ENCODE data around the gene PDE5A.
"Not testable (repeated sequence)": the region's sequence is repeated elsewhere in the genome, so short reads cannot be mapped to it uniquely, and the experiment has no call there.

Gene PDE5A

DNA sequence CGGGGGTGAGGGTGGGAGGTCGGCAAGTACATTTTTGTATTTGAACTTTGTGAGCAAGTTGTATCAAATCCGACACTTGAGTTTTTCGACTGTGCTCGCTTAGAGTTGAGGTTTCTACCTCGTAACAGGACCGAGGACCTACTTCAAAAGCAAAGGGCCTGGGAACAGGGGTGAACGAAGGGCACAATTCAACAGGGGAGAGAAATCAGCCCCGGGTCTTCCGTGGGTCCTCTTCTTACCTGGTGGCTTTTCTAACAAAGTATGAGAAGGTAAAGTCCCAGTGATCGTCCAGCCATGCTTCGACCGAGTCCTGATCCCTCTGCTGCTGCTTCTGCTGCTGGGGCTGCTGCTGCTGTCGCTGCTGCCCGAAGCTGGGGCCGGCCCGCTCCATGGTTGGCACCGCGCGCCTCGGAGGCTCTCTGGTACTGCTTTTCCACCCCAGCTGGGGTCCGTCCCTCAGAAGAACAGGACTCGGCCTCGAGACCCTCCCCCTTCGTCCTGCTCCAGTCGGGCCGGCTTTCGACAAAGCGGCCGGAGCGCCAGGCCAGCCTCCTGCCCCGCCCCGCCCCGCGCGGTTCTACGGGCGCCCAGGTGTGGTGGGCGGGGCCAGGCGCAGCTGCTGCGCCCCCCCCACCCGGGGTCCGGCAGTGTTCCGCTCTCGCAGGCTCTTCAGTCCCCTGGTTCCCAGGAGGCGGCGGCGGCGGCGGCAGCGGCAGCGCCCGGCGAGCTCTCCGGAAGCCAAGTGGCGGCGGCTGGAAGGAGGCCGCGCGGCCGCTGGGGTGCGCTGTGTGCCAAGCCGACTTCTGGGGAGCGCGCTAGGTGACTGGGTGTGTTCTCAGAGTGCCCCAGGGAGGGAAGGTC lies at the start of gene PDE5A:
Gene PDE5A, minus strand, starts transcription at position 524 of the 861 bp plus-strand sequence. Its CDS starts 133 bp downstream, at position 391.
- no peak for FAIRE-seq

DNA sequence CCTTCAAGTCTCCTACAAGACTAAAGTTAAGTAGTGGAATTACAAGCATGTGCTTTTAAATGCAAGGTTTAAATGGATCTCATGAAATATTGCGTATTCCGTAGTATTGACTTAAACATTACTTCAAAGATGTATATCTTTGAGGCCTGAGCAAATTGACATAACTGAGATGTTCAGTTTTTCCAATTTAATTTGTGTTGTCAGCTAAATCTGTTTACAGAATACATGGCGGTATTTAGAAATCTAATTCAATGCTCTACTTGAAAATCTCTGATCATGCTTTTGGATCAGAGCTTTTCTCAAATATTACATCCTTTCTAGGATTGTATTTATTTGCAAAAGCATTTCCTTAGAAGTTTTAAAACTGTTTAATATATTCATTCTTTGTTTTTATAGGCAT lies 47.5 kb upstream of the PDE5A start:
- no peak for FAIRE-seq

DNA sequence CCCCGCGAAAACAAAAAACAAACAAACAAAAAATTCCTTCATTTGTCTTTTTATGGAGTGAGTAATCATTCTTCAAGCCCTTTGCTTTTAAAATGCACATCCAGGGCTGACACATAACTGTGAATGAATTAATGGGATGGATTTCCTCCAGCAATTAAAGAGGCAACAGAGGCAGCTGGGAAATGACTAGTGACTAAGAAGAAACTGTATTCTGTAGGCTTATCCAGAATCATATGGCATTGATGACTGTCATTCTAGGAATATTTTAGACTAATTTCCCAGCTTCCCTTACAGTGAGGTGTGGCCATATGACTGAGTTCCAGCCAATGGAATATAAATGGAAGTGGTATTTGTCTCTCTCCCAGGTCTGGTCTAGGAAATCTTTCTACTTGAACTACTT lies 46.8 kb upstream of the PDE5A start:
- no peak for FAIRE-seq

DNA sequence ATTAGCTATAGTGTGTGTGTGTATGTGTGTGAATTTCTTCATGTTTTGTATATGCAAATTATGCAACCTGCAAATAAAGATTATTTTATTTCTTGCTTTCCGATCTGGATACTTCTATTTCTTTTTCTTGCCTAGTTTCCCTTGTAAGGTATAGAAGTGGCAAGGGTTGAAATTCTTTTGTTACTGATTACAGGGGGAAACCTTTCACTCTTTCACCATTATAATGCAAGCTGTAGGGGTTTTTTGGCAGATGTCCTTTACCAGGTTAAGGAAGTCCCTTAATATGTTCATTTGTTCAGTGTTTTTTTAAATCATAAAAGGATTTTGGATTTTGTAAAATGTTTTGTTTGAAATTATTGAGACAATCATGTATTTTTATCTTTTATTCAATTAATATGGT lies 44.3 kb upstream of the PDE5A start:
- FAIRE-seq = no peak

DNA sequence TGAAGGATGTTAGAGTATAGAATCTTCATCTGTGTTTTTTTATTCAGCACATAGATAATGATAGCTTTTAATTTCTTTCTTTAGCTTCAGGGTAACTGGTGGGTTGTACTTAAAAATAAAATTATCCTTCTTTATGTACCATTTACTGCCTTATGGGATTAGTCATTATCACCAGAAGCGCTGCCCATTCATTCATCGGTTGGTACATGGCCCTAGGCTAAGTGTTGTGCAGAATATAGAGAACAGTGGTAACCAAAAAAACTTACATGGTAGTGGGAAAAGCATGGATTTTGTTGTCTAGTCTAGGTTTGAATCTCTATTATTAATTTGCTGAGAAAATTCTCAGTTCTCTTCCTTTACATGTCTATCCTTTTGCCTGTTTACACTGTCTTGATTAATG lies 43.5 kb upstream of the PDE5A start:
- FAIRE-seq = no peak

DNA sequence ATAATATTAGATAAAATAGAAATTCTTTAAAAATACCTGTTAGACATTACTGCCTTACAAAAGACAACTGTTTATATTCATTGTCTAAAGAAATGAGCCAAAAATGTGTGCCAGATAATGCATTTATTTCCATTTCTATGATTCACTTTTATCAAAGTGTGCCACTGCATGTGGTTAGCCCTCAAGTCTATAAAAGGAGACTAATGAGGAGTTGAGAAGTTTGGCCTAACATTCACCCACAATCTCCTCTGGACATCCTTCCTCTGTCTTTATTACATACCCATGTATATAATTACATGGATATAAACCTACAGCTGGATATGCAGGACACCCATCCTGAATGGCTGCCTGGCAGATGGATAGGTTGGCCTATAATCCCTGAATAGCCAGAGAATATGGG lies 42.6 kb upstream of the PDE5A start:
- FAIRE-seq = no peak

DNA sequence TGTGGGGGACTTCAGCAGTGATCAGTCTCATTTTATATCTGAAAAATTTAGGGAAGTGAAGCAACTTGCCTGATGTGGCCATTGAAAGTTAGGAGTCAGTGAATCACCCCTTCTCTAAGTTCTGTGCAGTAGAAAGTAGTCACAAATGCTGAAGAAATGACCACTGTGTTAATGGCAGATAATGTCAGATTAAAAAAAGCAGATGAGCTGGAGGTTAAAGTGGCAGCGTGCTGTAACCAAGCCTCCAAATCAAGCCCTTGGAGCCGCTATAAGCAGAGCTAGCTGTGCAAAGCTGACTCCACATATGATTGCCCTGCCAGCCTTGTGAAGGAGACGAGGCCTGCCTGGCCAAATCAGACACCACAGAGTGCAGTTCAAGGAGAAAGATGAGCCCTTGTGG lies 39.2 kb upstream of the PDE5A start:
- no peak for FAIRE-seq

DNA sequence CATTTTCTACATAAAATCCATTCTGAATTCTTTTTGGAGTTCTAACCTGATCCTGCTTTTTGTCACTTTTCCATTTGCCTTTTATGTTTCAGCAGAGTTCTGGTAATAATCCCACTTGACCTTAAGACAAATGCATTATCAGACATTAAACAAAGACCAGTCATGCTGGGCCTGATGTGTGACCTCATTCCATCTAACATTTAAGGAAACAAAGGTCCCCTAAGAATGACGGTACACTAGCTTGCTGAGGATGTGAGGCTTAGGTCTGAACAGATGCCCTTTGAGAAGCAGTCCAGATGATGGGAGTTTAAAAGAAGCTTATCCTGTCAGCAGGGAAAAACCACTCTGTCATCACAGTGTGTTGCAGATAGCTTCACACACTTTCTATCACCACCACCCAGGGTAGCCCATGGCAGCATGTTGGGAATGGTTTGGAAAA lies 38.1 kb upstream of the PDE5A start:
- peak; percentile 99 for FAIRE-seq

DNA sequence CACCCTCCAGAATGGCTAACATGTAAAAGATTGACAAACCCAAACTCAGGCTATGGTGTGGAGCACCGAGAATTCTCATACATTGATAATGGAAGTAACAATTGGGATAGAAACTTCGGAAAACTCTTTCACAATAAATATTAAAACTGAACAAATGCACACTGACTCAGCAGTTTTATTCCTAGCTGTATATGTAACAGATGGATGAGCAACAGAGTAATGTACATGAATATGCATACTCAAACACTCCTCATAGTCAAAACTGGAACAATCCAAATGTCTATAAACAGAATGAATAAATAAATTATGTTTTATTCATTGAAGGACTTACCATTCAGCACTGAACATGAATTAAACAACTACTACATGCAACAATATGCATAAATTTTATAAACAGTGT lies 37.1 kb upstream of the PDE5A start:
- FAIRE-seq = no peak

DNA sequence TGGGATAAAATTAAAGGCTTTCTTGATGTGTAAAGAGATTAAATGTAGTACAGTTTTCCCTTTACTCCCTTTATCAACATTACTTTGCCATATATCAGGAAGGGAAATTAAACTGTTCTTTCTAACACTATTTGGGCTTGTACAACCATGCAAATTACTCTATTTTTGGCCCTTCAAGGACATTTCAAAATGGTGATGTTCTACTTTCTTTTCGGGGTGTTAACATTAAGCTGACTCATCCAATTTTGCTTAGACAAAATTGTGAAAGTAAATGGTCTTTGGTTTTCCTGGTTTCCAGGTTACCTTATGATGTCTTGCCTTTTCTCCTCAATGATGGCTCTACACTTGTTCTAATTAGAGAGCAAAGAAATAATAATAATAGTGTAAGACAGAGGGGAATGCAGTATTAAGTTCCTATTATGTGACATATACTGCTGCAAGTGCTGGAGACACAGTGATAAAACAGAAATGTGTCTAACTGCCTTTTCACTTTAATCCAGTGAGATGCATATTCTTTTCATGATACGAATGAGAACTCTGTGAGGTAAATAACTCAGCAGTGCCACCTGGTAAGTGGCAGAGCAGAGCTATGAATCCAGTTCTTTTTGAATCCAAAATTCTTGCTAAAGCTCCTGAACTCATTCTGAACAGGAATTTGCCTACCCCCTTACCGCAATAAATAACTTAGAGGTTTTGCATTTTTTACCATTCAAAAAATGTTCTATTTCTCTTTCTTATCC lies 35.7 kb upstream of the PDE5A start:
- FAIRE-seq = no peak

DNA sequence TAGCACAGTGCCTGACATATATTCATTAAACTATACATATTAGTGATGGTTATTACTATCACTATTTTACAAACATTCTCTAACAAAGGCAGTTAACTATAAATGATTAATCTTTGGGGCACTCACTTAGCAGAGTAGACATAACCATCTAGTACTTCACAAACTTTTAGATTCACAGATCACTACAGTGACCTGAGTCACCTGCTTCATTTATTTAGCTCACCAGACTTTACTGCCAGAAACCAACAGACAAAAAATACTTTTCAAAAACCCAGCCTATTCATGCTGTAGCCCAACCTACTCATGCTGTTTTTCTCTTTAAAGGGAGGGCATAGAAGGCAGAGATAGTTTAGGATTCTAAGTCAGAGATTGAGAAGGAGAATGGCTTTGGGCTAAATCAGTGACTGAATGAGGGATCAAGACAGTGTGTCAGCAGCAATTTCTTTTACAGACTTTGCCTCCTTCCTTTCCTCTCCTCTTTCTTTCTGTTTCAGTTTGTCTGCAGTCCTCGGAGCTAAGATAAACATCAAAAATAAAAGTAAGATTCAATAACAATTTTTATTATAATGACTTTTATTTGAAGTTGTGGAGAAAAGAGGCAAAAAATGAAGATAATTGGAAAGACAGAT lies 34.7 kb upstream of the PDE5A start:
- peak; percentile 61 for FAIRE-seq

DNA sequence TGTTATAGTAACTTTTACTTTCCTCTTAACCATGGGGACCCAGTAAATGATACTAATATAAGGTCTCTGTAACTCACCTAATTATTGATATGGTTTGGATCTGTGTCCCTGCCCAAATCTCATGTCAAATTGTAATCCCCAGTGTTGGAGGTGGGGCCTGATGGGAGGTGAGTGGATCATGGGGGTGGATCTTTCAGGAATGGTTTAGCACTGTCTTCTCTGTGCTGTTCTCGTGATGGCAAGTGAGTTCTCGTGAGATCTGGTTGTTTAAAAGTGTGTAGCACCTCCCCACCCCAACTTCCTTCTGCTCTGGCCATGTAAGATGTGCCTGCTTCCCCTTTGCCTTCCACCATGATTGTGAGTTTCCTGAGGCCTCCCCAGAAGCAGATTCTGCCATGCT lies 34.0 kb upstream of the PDE5A start:
- not testable (repeated sequence) for FAIRE-seq

DNA sequence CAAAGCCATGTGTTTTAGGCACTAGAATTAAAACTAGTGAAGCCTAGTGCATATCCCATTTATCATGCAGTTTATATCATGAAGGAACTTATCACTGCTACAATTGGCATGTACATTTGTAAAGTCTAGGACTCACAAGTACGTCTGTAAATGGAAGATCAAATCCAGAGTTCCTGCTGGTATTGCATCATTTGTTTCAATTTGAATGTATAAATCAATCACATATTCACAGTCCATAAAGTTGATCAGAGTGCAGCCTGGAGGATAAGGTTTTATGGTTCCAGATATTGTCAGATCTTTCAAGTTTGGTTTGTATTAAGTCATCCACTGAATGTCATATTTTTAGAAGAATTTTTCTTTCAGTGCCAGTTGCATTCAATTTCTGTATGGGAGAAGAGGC lies 32.6 kb upstream of the PDE5A start:
- no peak for FAIRE-seq

DNA sequence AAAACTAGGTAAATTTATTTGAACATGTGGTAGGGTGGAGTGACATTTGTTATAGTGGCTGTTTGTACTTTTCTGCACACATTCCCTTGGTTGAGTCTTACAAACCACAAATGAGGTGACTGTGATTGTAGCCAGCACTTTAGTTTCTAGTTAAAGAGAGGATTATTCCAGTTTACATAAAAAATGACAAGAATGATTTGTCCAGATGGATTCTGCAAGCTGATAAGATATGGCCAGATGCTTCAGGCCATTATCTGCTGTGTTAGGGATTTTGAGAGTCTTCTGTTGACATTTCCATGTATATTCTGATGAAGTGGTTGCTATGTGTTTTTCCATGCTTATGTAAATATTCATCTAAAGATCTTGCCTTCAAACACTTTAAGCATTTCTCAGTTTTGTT lies 31.0 kb upstream of the PDE5A start:
- FAIRE-seq = no peak

DNA sequence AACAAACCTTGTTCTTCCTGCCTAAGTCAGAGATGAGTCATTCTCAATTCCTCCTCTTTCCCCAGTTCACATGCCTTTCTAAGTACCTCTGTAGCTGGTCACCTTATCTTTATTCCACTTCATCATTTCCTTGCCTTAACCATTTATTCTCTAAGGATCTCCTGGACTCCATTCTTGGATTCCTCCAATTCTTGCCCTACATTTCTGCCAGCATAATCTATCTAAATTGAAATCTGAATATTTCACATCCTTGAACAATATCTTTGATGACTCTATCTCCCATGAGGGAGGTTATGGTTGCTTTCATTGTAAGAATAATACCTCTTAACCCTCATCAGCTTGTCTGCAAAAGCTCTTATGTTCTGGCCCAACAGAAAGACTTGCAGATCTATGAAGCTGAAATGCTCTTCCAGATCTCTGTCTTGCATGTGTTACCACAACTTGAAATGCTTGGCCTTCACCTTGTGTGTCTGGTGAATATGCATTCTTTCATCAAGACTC lies 28.6 kb upstream of the PDE5A start:
- no peak for FAIRE-seq

DNA sequence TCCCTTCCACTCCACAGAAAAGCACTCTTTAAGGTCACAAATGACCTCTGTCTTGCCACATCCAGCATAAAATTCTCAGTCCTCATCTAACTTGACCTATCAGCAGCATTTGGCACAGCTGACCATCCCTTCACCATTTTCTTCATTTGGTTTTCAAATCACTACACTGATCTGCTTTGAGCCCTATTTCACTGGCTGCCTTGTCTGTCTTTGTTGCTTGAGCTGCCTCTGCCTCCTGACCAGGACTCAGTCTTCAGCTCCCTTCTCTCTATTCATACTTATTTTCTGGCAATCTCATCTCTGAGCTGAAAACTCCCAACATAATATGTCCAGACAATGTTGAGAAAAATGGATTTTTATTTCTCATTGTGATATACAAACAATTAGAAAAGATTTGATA lies 27.7 kb upstream of the PDE5A start:
- no peak for FAIRE-seq

DNA sequence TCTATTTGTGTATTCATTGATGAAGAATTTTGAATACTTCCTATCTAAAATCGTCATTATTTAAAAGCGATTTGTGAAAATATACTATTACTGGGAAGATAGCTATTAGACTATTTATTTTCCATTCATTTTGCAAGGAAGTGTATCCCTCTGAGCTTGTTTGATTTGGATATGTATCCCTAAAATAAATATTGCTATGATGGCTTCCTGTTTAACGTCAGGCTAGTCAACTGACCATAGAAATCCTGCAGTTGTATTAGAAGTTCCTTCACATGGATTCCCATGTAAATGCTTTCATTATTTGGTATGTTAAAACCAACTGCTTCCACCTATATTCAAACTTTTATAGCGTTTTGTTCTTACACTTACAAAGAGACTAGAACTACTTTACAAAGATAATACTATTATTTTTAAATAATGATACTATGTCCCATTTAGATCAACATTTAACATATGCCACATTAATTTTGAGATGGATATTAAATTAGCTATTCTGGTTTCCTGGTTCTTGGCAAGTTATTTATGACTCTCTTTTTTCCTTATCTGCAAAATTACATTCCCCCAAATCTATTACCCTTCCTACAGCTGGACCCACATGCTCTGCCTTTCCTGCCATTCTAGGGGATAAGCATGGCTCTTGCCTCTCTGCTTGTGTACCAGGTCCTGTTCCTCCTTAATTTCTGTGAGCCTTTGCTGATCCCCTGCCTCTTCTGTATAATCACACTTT lies 26.7 kb upstream of the PDE5A start:
- no peak for FAIRE-seq

DNA sequence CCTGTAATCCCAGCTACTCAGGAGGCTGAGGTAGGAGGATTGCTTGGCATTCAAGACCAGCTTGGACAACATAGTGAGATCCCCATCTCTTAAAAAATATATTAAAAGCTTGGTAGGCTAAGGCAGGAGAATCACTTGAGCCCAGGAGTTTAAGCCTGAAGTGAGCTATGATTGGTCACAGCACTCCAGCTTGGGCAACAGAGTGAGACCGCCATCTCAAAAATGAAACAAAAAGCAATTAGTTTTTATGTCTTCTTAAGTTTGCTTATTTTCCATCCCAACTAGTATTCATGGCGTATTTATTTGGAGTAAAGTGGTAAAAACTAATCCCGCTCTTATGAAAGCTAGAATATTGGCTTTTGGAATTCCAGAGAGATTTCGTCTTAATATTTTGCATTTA lies 25.4 kb upstream of the PDE5A start:
- no peak for FAIRE-seq

DNA sequence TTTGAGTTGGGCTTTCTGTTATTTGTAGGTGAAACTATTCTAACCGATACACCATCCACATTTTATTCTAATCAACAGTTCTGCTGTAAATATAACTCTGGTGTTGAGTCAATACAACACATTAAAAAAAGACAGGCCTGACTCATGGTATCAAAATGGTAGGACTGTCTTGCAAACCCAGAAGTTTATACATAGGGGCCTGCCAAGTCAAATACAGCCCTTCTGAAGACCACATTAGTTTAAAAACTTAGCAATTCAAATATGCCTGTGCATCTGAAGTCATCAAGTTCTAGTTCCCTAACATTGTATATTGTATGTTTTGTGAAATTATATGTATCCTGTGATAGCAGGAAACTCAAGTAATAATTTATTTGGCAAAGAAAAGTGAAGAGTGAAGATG lies 24.4 kb upstream of the PDE5A start:
- no peak for FAIRE-seq

DNA sequence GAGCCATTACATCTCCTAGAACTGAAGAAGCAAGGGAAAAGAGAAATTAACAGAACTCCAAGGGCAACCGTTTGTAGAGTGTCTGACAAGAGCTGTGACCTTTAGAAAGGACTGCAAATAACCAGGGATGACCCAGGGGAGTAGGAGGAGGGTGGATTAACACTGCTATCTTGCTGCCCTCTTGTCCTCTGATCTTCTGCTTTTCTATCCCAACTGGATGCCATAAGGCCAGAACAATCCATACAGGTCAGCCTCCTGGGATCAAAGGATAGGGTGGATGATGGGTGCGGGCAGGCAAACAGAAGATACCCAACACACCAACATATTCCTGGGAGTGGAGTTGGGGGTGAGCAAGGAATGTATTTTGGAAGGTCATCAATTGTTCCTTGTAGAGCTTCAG lies 19.8 kb upstream of the PDE5A start:
- FAIRE-seq = no peak

DNA sequence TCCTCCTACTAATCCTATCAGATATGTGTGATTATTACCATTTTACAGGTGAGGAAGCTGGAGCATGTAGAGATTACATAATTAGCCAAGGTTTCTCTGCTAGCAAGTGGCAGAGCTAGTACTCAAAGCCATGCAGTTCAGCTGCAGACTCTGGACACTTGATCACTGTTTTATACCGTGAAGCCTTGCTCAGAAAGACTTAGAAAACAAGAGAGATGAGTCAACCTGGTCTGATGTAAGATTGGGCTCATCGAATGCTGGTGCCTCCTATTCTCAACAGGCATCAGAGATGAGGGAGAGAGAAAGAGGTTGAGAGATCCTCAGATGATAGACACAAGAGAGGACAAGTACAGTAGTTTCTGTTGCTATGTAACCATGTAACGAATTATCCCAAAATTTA lies 19.0 kb upstream of the PDE5A start:
- FAIRE-seq = no peak

DNA sequence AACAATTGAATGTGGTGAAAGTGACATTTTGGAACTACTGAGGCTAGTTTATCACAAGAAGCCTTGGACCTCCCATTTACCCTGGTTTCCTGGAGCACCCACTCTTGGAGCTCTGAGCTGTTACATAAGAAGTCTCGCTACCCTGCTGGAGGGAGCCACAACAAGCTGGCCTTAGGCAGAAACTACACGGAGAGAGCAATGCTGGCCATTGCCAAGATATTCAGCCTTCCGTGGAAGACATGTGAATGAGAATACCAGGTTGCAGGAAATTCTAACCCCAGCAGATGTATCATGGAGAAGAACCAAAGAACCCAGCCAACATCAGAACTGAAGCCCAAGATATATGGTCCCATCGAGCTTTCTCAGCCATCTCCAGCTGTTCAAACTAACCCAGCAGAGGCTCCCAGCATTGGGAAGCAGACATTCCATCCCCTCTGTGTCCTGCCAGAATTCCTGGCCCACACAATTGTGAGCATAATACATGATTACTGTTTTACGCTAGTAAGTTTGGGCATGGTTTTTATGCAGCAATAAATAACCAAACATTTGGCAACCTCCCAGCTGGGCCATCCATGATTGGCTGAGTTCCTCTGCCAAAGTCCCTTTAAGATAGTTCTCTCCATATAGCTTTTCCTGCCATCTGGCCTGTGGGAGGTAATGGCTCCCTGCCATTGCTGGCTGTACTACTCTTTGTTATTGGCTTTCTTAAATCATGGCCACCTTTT lies 17.9 kb upstream of the PDE5A start:
- no peak for FAIRE-seq
